HepG2 (cell line): Measurements from ENCODE around the gene PSIP1. TPM values are rescaled to one million over a fixed set of nuclear protein-coding genes. Genes with fewer than 3 reads are reported as not detected.
A peak's percentile ranks its signal among the peaks of the same experiment; 100 is the strongest.

Experiments
- CHCHD3 ChIP-seq: sonication (generic); formaldehyde crosslinking; IDR thresholded peaks from 2 replicates; pipeline ENCODE4 v1.8.0; 2022; ENCODE audit warnings: mild to moderate bottlenecking, missing genetic modification reagents, moderate library complexity
- KLF15 ChIP-seq: sonication (generic); formaldehyde crosslinking; IDR thresholded peaks from 2 replicates; pipeline ENCODE4 v1.8.1; 2023; ENCODE audit warnings: borderline replicate concordance, mild to moderate bottlenecking, inconsistent platforms, missing genetic modification reagents, mixed read lengths
- MBNL3 ChIP-seq: fragments of 250-450 bp; sonication (Bioruptor Pico); conservative IDR thresholded peaks from 2 replicates; pipeline ENCODE4 v1.8.0; 2022; ENCODE audit warnings: mild to moderate bottlenecking, inconsistent platforms
- MTF1 ChIP-seq: sonication (generic); formaldehyde crosslinking; IDR thresholded peaks from 2 replicates; pipeline ENCODE4 v1.5.0; 2020; ENCODE audit warnings: missing genetic modification reagents
- MZF1 ChIP-seq: sonication (generic); formaldehyde crosslinking; IDR thresholded peaks from 2 replicates; pipeline ENCODE4 v1.8.1; 2023; ENCODE audit warnings: mild to moderate bottlenecking, missing genetic modification reagents, borderline replicate concordance
- NFE2L2 ChIP-seq: fragments of 150-350 bp; IDR thresholded peaks from 2 replicates; pipeline ENCODE4 v1.6.1; 2014; ENCODE audit warnings: low read length
- PRPF4 ChIP-seq: fragments of 200-400 bp; formaldehyde crosslinking; IDR thresholded peaks from 2 replicates; pipeline ENCODE4 v1.6.1; 2016; ENCODE audit warnings: low read length, low read depth; ENCODE audit not compliant: poor library complexity, severe bottlenecking
- PTBP1 ChIP-seq: fragments of 200-400 bp; formaldehyde crosslinking; IDR thresholded peaks from 2 replicates; pipeline ENCODE4 v1.6.1; 2018; ENCODE audit warnings: low read length, low read depth; ENCODE audit not compliant: poor library complexity, severe bottlenecking
- RAD21 ChIP-seq: fragments of 450-650 bp; formaldehyde crosslinking; IDR thresholded peaks from 2 replicates; pipeline ENCODE4 v1.5.0; 2020; ENCODE audit warnings: mild to moderate bottlenecking
- SAP130 ChIP-seq: IDR thresholded peaks from 2 replicates; pipeline ENCODE4 v1.6.1; 2016; ENCODE audit warnings: low read depth
- TGIF2 ChIP-seq: IDR thresholded peaks from 2 replicates; pipeline ENCODE4 v1.6.1; 2016; ENCODE audit warnings: control low read depth, missing compliant biosample characterization
- TRIM24 ChIP-seq: sonication (generic); formaldehyde crosslinking; IDR thresholded peaks from 2 replicates; pipeline ENCODE4 v1.8.0; 2022; ENCODE audit warnings: mild to moderate bottlenecking, missing genetic modification reagents
- ZBTB46 ChIP-seq: sonication (generic); formaldehyde crosslinking; IDR thresholded peaks from 2 replicates; pipeline ENCODE4 v1.4.0; 2020; ENCODE audit warnings: mild to moderate bottlenecking, missing genetic modification reagents, borderline replicate concordance
- ZFY ChIP-seq: sonication (generic); formaldehyde crosslinking; IDR thresholded peaks from 2 replicates; pipeline ENCODE4 v1.4.0; 2020; ENCODE audit warnings: missing genetic modification reagents
- ZKSCAN8 ChIP-seq: IDR thresholded peaks from 2 replicates; pipeline ENCODE4 v1.6.1; 2016; ENCODE audit warnings: borderline replicate concordance, missing genetic modification reagents, missing compliant biosample characterization
- ZNF513 ChIP-seq: sonication (generic); formaldehyde crosslinking; conservative IDR thresholded peaks from 2 replicates; pipeline ENCODE4 v1.5.0; 2020; ENCODE audit warnings: missing genetic modification reagents
- ZNF557 ChIP-seq: sonication (generic); formaldehyde crosslinking; IDR thresholded peaks from 2 replicates; pipeline ENCODE4 v1.4.0; 2020; ENCODE audit warnings: missing genetic modification reagents
- ZNF616 ChIP-seq: sonication (generic); formaldehyde crosslinking; IDR thresholded peaks from 2 replicates; pipeline ENCODE4 v1.5.0; 2020; ENCODE audit warnings: low read depth, mild to moderate bottlenecking, missing genetic modification reagents
- ZNF629 ChIP-seq: sonication (generic); formaldehyde crosslinking; conservative IDR thresholded peaks from 2 replicates; pipeline ENCODE4 v1.5.0; 2020; ENCODE audit warnings: missing genetic modification reagents
- ZNF883 ChIP-seq: sonication (generic); formaldehyde crosslinking; IDR thresholded peaks from 2 replicates; pipeline ENCODE4 v1.5.1; 2020; ENCODE audit warnings: mild to moderate bottlenecking, missing genetic modification reagents; ENCODE audit errors: not compliant biosample characterization
- polyA plus RNA-seq, 8 experiments: library from polyadenylated mRNA; depleted of rRNA in 3 of 8; stranded (reverse) in 7 of 8; unstranded in 1 of 8; fragments of >200 nt; fragmentation: Illumina TruSeq in 4 of 8; extraction: Trizol in 4 of 8; gene quantifications; 2 replicates each; pipeline versions ENCODE4 v1.2.1 to v1.2.3, GENCODE V29; 2011 to 2016; ENCODE audit warnings: low read depth in 4 of 8, missing spikeins in 1 of 8, mixed read lengths in 1 of 8; ENCODE audit not compliant: insufficient read depth in 1 of 8
- total RNA-seq, 5 experiments: library from RNA; depleted of rRNA; stranded (reverse); fragments of >200 nt; fragmentation: Illumina TruSeq; extraction: Trizol; gene quantifications; 2 replicates each; pipeline ENCODE4 v1.2.3, GENCODE V29; 2016; ENCODE audit warnings: low read depth in 1 of 5
- TF ChIP-seq, protein P1 (sequence below): sonication (generic); formaldehyde crosslinking; IDR thresholded peaks from 2 replicates; pipeline ENCODE4 v1.9.0; 2021; ENCODE audit warnings: missing genetic modification reagents, mild to moderate bottlenecking, borderline replicate concordance
- TF ChIP-seq, protein P2 (sequence below): sonication (generic); formaldehyde crosslinking; IDR thresholded peaks from 2 replicates; pipeline ENCODE4 v1.4.0; 2020; ENCODE audit warnings: low read depth, mild to moderate bottlenecking, missing genetic modification reagents
- TF ChIP-seq, protein P3 (sequence below): sonication (generic); formaldehyde crosslinking; IDR thresholded peaks from 2 replicates; pipeline ENCODE4 v1.8.0; 2022; ENCODE audit warnings: mild to moderate bottlenecking, missing genetic modification reagents, moderate library complexity

The PSIP1 gene
- total and polyA plus RNA-seq, 2 of the 13 experiments (the other 11 are each of a cell fraction or from before 2014, with no cell fraction given): 12.6 to 46.4 TPM

DNA sequence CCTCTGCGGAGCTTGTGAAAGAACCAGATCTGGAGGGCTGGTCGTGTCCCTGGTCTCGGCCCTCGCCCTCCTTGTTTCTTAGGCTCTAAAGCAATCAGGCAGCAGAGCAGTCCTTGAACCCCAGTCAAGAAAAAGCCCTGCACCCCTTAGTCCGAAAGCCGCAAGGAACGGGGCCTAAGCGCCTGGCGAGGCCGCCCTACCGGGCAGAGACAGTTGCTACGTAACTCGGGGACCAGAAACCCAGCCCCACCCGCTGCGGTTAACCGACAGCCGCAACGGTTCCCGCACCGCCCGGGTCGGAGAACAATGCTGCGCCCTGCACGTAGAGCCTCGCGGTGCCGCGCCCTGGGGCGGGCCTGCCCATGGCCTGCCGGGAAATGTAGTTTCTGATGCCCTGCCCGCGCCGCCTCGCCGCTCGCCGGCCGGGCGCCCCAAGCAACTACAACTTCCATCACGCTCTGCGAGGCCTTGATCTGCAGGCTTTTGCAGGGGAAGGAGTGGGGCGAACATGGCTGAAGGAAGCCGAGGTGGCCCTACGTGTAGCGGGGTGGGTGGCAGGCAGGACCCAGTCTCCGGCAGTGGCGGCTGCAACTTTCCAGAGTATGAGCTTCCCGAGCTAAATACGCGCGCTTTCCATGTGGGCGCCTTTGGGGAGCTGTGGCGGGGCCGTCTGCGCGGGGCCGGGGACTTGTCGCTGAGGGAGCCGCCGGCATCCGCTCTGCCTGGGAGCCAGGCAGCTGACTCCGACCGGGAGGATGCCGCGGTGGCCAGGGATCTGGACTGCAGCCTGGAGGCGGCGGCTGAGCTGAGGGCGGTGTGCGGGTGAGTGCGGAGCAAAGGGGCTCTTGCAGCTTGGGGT is 88.2 kb downstream of the PSIP1 start, which contains the start of gene SNAPC3 (continued):
- TF ChIP-seq ZNF629 (peak; percentile 40; the same call in 1 of the 2 replicates), ZNF557 (no peak), MBNL3 (CRISPR knock-in tag) (no peak), TRIM24 (CRISPR knock-in tag) (no peak), NFE2L2 (no peak), KLF15 (no peak; the same call in 1 of the 2 replicates), PRPF4 (no peak), ZNF513 (CRISPR knock-in tag) (0 out of 2 replicates have a peak, but pooled peaks have one; percentile 60), ZKSCAN8 (CRISPR knock-in tag) (peak; percentile 77; the same call in 1 of the 2 replicates), MZF1 (CRISPR knock-in tag) (peak; percentile 86; the same call in 1 of the 2 replicates), ZNF616 (CRISPR knock-in tag) (no peak), TGIF2 (CRISPR knock-in tag) (no peak), ZFY (CRISPR knock-in tag) (peak; percentile 93), MTF1 (no peak), CHCHD3 (CRISPR knock-in tag) (0 out of 2 replicates have a peak, but pooled peaks have one; percentile 77), ZNF883 (CRISPR knock-in tag) (peak; percentile 74), PTBP1 (no peak), RAD21 (CRISPR knock-in tag) (no peak; the same call in 1 of the 2 replicates), ZBTB46 (CRISPR knock-in tag) (0 out of 2 replicates have a peak, but pooled peaks have one; percentile 38), SAP130 (peak; percentile 86)
- TF ChIP-seq, protein P1, sequence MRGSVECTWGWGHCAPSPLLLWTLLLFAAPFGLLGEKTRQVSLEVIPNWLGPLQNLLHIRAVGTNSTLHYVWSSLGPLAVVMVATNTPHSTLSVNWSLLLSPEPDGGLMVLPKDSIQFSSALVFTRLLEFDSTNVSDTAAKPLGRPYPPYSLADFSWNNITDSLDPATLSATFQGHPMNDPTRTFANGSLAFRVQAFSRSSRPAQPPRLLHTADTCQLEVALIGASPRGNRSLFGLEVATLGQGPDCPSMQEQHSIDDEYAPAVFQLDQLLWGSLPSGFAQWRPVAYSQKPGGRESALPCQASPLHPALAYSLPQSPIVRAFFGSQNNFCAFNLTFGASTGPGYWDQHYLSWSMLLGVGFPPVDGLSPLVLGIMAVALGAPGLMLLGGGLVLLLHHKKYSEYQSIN (CRISPR knock-in tag): no peak
- TF ChIP-seq, protein P2, sequence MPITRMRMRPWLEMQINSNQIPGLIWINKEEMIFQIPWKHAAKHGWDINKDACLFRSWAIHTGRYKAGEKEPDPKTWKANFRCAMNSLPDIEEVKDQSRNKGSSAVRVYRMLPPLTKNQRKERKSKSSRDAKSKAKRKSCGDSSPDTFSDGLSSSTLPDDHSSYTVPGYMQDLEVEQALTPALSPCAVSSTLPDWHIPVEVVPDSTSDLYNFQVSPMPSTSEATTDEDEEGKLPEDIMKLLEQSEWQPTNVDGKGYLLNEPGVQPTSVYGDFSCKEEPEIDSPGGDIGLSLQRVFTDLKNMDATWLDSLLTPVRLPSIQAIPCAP (CRISPR knock-in tag): no peak
- TF ChIP-seq, protein P3, sequence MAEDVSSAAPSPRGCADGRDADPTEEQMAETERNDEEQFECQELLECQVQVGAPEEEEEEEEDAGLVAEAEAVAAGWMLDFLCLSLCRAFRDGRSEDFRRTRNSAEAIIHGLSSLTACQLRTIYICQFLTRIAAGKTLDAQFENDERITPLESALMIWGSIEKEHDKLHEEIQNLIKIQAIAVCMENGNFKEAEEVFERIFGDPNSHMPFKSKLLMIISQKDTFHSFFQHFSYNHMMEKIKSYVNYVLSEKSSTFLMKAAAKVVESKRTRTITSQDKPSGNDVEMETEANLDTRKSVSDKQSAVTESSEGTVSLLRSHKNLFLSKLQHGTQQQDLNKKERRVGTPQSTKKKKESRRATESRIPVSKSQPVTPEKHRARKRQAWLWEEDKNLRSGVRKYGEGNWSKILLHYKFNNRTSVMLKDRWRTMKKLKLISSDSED (CRISPR knock-in tag): no peak
